Measurements from ENCODE around the gene SMPD4. TPM values are rescaled to one million over a fixed set of nuclear protein-coding genes. Genes with fewer than 3 reads are reported as not detected.

The SMPD4 gene, protein sequence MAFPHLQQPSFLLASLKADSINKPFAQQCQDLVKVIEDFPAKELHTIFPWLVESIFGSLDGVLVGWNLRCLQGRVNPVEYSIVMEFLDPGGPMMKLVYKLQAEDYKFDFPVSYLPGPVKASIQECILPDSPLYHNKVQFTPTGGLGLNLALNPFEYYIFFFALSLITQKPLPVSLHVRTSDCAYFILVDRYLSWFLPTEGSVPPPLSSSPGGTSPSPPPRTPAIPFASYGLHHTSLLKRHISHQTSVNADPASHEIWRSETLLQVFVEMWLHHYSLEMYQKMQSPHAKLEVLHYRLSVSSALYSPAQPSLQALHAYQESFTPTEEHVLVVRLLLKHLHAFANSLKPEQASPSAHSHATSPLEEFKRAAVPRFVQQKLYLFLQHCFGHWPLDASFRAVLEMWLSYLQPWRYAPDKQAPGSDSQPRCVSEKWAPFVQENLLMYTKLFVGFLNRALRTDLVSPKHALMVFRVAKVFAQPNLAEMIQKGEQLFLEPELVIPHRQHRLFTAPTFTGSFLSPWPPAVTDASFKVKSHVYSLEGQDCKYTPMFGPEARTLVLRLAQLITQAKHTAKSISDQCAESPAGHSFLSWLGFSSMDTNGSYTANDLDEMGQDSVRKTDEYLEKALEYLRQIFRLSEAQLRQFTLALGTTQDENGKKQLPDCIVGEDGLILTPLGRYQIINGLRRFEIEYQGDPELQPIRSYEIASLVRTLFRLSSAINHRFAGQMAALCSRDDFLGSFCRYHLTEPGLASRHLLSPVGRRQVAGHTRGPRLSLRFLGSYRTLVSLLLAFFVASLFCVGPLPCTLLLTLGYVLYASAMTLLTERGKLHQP
- 23.6 and 42.7 TPM in 2 replicates for total RNA-seq

DNA sequence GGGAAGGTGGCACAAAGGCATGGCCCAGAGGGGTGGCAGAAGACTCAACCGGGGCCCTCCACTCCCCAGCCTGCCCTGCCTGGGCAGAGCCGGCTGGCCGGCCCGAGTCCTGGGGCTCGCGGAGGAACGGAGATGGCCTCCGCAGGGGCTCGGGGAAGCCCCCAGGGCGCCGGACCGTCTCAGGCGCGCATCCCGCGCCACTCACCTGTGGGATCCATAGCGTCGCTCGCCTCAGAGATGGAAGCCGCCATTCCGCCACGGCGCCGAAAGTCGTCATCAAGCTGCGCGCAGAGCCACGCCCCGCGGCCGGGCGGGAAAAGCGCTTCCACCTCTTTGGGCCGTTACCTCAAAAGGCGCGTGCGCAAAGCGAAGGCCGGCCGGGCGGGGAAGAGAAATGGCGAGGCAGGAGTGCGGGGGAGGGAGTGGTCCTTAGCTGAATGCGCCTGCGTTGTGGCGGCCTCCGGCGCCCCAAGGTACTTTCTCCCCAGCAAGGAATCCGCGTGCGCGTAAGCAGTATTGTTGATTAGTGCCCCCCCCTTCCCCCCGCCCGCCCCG lies at the start of gene SMPD4:
Gene SMPD4 (minus strand): TSS at position 278 of the 555 bp plus-strand sequence. CDS start 5,010 bp downstream, outside the sequence.

DNA sequence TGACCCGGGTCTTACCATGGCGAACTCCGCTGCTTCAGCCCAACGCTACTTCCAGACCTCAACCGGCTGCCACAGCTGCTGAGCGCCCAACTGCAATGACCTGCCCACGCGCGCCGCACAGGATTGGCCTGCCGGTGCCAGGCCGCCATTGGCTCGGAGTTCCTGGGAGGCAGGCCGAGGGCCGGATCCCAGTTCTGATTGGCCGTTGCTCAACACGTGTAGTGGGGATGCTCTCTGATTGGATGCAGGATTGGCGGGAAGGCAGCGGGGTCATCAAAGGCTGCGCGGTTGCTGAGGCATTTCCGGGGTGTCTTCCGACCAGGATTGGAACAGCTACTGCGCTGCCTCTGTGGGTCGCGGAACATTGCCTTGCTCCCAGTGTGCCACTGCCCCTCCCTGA lies 16.9 kb upstream of the SMPD4 start, which contains the start of gene TUBA3E:
Gene TUBA3E (minus strand): TSS at position 97 of the 400 bp plus-strand sequence. CDS start 79 bp downstream, at position 18.

DNA sequence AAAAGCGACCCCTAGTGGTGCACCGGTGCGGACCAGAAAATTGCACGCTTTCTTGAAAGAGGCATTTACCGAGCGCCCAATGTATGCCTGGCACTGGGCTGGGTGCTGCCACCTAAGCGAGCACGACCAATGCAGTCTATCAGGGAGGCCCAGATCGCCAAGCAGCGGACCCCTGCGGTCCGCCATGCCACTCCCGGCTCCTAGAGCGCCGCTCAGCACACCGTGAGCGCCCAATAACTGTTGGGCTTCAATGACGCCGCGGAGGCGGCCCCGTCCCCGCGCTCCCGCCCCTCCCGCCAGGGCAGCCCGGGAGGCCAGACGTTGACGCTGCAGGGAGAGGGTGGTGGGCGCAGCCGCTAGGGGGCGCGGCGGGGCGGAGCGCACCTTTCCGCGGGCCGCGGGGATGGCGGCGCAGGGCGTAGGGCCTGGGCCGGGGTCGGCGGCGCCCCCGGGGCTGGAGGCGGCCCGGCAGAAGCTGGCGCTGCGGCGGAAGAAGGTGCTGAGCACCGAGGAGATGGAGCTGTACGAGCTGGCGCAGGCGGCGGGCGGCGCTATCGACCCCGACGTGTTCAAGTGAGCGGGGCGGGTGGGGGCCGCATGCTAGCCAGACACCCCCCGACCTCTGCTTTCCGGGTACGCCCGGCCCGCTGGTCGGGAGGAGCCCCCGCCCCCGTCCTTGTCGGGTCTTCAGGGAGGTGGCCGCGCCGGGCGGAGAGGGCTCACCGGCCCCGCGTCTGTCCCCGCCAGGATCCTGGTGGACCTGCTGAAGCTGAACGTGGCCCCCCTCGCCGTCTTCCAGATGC lies 679 bp upstream of the SMPD4 start, which contains the start of gene MZT2B:
Gene MZT2B (plus strand): TSS at position 383 of the 803 bp plus-strand sequence. CDS start 21 bp downstream, at position 404.

DNA sequence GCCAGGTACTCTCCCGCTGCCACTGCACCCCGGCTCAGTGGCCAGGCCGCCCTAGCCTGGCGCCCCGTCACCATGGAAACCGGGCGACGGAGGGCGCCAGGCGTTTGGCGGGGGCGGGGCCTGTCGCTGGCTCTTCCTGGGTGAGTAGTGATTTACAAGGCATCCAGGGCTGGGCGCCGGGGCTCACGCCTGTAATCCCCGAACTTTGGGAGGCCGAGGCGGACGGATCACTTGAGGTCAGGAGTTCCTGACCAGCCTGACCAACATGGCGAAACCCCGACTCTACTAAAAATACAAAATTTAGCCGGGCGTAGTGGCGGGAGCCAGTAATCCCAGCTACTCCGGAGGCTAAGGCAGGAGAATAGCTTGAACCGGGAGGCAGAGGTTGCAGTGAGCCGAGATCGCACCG lies 36.4 kb downstream of the SMPD4 start, which contains the start of gene CCDC74B:
Gene CCDC74B (minus strand): TSS at position 107 of the 409 bp plus-strand sequence. CDS start 116 bp downstream, outside the sequence.

DNA sequence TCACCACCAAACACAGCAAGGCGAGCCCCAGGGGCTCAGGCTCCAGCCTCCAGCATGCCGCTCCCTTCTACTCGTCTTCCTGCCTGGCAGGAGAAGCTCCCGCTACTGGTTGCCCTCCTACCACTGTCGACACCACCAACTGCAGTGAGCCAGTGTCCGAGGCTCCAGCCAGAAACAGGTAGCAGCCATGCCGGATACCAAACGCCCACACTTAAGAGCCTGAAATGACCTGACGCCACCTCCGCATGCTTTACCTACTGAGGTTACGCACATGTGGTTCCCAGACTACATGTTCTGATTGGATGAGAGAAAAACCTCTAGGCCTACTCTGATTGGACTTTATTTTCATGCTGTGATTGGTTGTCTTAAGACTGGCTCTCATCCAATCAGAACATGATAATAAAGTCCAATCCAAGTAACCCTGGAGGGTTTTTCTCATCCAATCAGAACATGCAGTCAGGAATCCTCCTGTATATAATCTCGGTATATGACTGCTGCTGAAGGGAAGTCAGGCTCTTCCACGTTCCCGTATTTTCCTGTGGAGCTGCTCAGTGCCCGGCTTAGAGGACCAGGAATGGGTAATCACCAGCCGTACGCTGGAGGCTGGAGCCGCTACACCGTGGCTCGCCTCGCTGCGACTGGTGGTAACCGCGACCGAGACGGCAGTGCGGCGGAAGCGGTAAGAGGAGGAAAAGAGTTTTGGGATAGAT lies 52.1 kb downstream of the SMPD4 start, which contains the start of gene POTEF:
Gene POTEF (minus strand): TSS at position 103 of the 710 bp plus-strand sequence. CDS start 8,707 bp downstream, outside the sequence.

Small RNA genes lying within 50 kb of the gene (small RNA-seq; reads per million reads assigned to genes)
- not detected for gene RNU6-1049P (ENCODE audit: low replicate concordance)

Other genes starting within 250 kb of the SMPD4 start
- gene RAB6C, start 201.9 kb downstream of the SMPD4 start, total RNA-seq = not detected in 2 replicates
- gene POTEF, start 52.4 kb downstream of the SMPD4 start, total RNA-seq = not detected in 2 replicates
- gene CCDC74B, start 36.5 kb downstream of the SMPD4 start, total RNA-seq = 2.6 and 5.0 TPM in 2 replicates
- gene MZT2B, start 660 bp upstream of the SMPD4 start, total RNA-seq = 79.7 and 97.2 TPM in 2 replicates
- gene TUBA3E, start 16.8 kb upstream of the SMPD4 start, total RNA-seq = not detected in 2 replicates
- 108 and 121 TPM in 2 replicates for gene IMP4, start 161.3 kb upstream of the SMPD4 start, total RNA-seq
- gene PTPN18, start 174.5 kb upstream of the SMPD4 start, total RNA-seq = 19.3 and 23.2 TPM in 2 replicates

Data from placental pericyte (primary cell).